ENCODE results near the gene DHRS7. TPM values are rescaled to one million over a fixed set of nuclear protein-coding genes. Genes with fewer than 3 reads are reported as not detected.
A peak's percentile ranks its signal among the peaks of the same experiment; 100 is the strongest.

Gene DHRS7
- total RNA-seq, 6 donors from 2014 or later: 52.4 to 116 (median 89.0) TPM

DNA sequence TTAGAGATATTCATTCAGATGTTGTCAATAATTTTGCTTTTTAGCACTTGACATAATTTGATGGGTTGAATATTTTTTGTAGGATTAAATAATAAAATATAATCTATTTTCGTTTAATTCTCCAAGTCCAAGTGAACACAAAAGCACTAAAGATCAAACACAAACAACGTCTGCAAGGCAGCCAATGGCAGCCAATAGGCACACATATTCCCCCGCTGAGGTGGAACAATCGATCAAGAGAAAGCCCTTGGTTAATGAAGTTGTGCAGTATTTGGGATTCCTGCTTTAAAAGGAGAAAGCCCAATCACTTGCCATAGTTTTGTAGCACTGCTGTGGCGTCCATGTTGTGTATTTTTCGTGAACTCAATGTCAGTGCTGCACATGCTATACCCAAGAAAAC lies 1.5 kb downstream of the DHRS7 start:
- TF ChIP-seq POLR2A (IDR thresholded peaks at IDR 0.05): no peak
- TF ChIP-seq, protein P1, sequence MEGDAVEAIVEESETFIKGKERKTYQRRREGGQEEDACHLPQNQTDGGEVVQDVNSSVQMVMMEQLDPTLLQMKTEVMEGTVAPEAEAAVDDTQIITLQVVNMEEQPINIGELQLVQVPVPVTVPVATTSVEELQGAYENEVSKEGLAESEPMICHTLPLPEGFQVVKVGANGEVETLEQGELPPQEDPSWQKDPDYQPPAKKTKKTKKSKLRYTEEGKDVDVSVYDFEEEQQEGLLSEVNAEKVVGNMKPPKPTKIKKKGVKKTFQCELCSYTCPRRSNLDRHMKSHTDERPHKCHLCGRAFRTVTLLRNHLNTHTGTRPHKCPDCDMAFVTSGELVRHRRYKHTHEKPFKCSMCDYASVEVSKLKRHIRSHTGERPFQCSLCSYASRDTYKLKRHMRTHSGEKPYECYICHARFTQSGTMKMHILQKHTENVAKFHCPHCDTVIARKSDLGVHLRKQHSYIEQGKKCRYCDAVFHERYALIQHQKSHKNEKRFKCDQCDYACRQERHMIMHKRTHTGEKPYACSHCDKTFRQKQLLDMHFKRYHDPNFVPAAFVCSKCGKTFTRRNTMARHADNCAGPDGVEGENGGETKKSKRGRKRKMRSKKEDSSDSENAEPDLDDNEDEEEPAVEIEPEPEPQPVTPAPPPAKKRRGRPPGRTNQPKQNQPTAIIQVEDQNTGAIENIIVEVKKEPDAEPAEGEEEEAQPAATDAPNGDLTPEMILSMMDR (IDR thresholded peaks at IDR 0.05): no peak
- TF ChIP-seq POLR2AphosphoS5 (IDR thresholded peaks at IDR 0.05): no peak
- TF ChIP-seq EP300 (IDR thresholded peaks at IDR 0.05): no peak
- Histone ChIP-seq H3K27me3 (no peaks in the 10 kb centered on the region), H3K27ac (no peak overlapping the region), H3K9me3 (no peaks in the 10 kb centered on the region), H3K4me3 (peak overlapping the region in 1 of 4 donors; percentile 60), H3K4me1 (peaks cover 12 to 44% (median 20%) of the 10 kb centered on the region in 4 donors), H3K36me3 (no peaks in the 10 kb centered on the region)
- DNase-seq (no peak), ATAC-seq (ENCODE audit: low FRiP score in 2 of 2) (no peak)
- WGBS, 2 donors: 81 to 82% methylated on average over 6 of the region's 6 CpGs

GRCh38 chr14:60161196-60162107 lies 3.7 kb downstream of the DHRS7 start:
- H3K27ac ChIP-seq: no peak overlapping the region
- no peaks in the 10 kb centered on the region for H3K36me3 ChIP-seq
- TF ChIP-seq POLR2A (IDR thresholded peaks at IDR 0.05): no peak
- no peak for TF ChIP-seq EP300 (IDR thresholded peaks at IDR 0.05)
- TF ChIP-seq POLR2AphosphoS5 (IDR thresholded peaks at IDR 0.05): no peak
- TF ChIP-seq, protein P1 (IDR thresholded peaks at IDR 0.05): no peak
- H3K27me3 ChIP-seq: no peaks in the 10 kb centered on the region
- ATAC-seq (ENCODE audit: low FRiP score in 2 of 2) (no peak), DNase-seq (no peak)
- no peak overlapping the region for H3K4me3 ChIP-seq
- peaks cover 12 to 47% (median 19%) of the 10 kb centered on the region in 4 donors for H3K4me1 ChIP-seq
- 67 to 71% methylated on average over 1 to 2 of the region's 2 CpGs for WGBS, 2 donors
- H3K9me3 ChIP-seq: no peaks in the 10 kb centered on the region

DNA sequence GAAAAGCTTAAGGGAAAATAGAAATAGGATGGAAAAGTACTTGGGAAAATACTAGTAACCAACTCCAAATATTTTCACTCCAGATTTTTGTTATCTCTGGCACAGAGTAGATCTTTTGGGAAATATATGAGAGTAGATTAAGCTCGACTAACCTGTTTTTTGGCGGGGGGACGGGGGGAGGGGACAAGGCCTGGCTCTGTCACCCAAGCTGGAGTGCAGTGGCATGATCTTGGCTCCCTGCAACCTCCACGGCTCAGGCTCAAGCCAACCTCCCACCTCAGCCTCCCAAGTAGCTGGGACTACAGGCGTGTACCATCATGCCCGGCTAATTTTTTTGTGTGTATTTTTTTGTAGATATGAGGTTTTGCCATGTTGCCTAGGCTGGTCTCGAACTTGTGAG lies 4.8 kb downstream of the DHRS7 start:
- 82 to 88% methylated on average over 7 of the region's 7 CpGs for WGBS, 2 donors
- TF ChIP-seq POLR2AphosphoS5 (IDR thresholded peaks at IDR 0.05) (no peak), EP300 (IDR thresholded peaks at IDR 0.05) (no peak), POLR2A (IDR thresholded peaks at IDR 0.05) (no peak)
- TF ChIP-seq, protein P1 (IDR thresholded peaks at IDR 0.05): no peak
- no peak for ATAC-seq (ENCODE audit: low FRiP score in 2 of 2)
- Histone ChIP-seq H3K9me3 (no peaks in the 10 kb centered on the region), H3K27me3 (no peaks in the 10 kb centered on the region), H3K27ac (no peak overlapping the region), H3K4me1 (peaks cover 6 to 38% (median 11%) of the 10 kb centered on the region in 4 donors), H3K4me3 (no peak overlapping the region), H3K36me3 (no peaks in the 10 kb centered on the region)
- DNase-seq: no peak

DNA sequence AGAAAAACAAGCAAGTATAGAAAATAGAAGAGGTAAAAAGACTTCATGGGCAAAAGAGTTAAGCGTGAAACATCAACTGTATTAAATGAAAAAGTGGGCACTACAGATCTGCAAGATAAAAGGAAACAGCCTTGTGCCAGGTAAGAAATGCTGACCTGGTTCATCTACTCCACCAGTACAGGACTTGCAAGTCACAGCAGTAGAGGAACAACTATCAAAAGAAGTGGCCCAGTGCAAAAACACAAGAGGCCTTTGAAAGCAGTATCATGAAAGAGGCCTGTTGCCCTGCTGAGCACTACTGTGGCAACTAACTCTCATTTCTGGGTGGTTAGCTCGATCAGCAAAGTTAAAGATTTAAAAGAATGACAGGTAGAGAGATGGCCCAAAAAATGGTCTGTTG lies 10.5 kb downstream of the DHRS7 start:
- peak overlapping the region in 2 of 4 donors; percentile 67 to 73 for H3K27ac ChIP-seq
- no peaks in the 10 kb centered on the region for H3K27me3 ChIP-seq
- WGBS, 2 donors: 78 to 91% methylated on average over 2 of the region's 2 CpGs
- no peak for ATAC-seq (ENCODE audit: low FRiP score in 2 of 2)
- H3K4me3 ChIP-seq: no peak overlapping the region
- TF ChIP-seq POLR2AphosphoS5 (IDR thresholded peaks at IDR 0.05): no peak
- no peak for TF ChIP-seq EP300 (IDR thresholded peaks at IDR 0.05)
- no peak for TF ChIP-seq POLR2A (IDR thresholded peaks at IDR 0.05)
- TF ChIP-seq, protein P1 (IDR thresholded peaks at IDR 0.05): no peak
- H3K9me3 ChIP-seq: no peaks in the 10 kb centered on the region
- no peak for DNase-seq
- peaks cover 8 to 37% (median 19%) of the 10 kb centered on the region in 4 donors for H3K4me1 ChIP-seq
- peaks cover 0 to 24% (median 0%) of the 10 kb centered on the region in 4 donors for H3K36me3 ChIP-seq

All from upper lobe of left lung (tissue), 6 donors.